GM18519 (cell line): ENCODE measurements around the gene CATSPERB.
"Not testable (repeated sequence)": the region's sequence is repeated elsewhere in the genome, so short reads cannot be mapped to it uniquely, and the experiment has no call there.

Source experiments
- ATAC-seq: cut with Tn5 transposase; IDR thresholded peaks from one replicate; pipeline ENCODE4 v1.9.1; 2021; ENCODE audit warnings: mild to moderate bottlenecking, moderate library complexity; ENCODE audit not compliant: unreplicated experiment, low FRiP score

CATSPERB gene

DNA sequence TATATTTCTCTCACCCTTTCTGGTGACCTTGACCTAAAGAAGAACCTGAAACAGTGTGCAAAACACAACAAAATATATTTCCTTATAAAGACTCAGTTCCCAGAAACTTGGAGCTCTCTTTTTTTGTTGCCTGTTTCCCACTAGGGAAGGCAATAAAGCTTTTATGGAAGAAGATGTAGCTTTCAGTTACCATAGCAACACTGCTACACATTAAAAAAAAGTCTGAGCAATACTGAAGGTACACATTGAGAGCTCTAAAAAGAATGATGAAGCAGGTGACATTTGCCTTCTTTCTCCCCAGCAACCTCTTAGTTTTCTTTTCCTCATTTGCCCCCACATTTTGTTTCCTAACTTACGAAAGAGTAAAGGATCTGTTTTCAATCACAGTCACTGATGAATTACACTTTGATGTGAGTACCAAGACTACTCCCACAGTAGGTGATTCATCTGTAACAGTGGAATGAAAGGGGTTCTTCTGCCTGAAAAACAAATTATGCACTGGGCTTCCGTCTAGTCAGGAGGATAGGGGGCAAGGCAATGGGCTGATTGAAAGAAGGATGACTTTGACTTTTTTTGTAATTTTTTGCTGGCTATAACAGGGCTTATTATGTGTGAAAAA is 1.1 kb upstream of the CATSPERB start:
- ATAC-seq = no peak

DNA sequence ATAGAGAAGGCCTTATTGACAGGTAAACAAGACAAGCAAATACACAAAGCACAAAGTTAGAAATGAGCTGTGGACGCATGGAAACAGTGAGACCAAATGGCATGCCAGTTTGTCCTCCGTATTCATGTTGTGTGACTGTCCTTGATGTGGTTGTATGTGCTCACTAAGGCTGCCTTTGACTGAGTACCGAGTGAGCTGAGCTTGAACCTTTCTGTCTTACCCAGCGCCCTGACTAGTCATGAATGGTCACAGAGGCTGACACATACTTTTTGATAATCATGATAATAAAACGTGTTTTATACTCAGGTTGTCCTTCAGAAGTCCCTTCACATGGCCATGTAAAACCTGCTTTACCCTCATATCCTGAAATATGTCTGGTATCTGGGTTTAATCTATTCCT is 553 bp upstream of the CATSPERB start:
- ATAC-seq = no peak

DNA sequence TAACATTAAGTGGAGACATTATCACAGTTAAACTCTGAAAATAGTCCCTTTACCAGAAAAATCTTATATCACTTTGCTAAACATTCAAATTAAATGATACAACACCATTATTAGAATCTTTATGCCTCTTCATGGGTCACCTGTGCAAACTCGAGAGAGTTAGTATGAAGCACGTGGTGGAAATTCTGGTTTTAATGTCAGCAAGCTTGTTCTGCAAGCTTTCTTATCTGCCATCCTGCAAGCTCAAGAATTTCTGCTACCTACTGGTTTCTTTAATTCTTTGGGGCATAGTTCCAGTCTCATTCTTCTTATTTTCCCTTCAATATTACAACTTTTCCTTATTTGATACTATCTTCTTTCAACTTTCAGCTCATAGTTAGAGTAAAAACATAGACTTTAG is 868 bp downstream of the CATSPERB start:
- no peak for ATAC-seq

DNA sequence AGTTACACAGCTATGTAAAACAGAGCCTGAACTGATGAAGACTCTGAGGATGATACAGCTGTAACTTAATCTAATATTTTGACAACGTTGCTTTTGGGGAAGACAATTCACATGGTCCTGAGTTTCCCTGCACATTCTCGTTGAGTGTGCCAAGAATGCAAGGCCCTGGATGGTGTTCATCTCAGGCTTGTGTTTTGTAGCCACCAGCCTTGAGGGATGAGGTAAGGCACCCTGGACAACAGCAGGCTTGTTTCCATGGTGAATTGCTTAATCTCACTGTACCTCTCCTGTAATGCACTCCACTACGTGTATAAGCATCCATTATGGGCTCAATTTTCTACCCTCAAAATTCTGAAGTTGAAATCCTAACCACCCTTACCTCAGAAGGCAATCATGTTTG is 2.1 kb downstream of the CATSPERB start:
- no peak for ATAC-seq

DNA sequence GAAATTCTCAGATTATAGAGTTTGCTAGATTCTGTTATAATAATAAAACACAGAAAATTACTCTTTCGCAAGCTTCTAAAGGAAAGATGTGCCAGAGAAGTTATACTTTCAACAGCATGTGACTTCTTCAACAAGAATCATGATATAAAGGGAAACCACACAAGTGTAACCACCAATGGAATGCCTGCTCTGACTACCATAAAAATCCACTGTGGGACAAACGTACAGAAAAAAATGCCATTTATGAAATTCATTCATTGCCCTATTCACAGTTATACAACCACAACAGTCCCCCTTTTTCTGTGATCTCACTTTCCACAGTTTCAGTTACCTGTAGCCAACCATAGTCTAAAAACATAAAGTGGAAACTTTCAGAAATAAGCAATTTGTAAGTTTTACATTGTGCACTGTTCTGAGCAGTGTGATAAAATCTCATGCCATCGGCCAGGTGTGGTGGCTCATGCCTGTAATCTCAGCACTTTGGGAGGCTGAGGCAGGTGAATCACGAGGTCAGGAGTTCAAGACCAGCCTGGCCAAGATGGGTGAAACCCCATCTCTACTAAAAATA is 3.2 kb downstream of the CATSPERB start:
- no peak for ATAC-seq

DNA sequence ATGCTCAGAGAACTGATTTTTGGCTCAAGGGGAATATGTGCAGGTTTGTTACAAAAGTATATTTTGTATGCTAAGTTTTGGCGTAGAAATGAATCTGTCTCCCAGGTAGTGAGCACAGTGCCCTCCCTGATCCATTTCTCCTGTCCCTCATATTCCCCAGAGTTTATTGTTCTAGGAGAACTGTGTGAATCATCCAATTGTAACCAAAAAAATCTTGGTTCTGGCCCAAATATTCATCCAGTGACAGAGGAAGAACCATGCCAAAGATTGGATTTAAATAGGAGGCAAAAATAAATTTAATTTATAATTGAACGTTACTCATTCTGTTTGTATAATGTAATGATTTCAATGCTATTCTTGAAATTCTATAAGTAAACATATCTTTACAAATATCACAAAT is 4.8 kb downstream of the CATSPERB start:
- no peak for ATAC-seq

DNA sequence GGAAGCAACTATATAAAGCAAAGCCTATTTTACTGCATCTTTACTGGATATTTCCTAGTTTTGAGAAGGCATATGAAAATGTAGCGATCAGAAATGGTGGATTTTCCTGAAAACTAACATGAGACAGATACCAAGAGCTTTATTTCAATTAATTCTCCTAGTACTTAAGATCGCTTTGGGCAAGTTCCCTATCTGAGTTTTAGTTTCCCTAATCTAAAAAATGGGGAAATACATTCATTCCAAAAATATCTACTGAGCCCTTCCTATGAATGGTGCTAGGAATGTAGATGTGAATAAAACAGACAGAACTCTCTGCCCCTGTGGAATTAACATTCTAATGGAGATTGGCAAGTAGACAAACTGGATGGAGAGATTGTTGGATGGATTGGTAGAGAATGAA is 8.4 kb downstream of the CATSPERB start:
- ATAC-seq = no peak

DNA sequence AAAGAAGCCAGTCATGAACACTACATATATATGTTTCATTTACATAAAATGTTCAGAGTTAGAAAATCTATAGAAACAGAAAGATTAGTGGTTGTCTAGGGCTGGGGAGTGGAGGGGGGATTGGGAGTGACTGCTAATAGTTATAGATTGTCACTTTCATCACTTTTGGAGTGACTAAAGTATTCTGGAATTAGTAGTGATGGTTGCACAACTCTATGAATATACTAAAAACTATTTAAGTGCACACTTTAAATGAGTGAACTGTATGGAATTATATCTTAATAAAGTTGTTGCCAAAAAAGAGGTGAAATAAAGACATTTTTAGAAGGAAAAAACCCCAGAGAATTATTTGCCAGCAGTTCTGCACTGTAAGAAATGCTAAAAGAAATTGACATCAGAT is 9.5 kb downstream of the CATSPERB start:
- ATAC-seq = no peak

DNA sequence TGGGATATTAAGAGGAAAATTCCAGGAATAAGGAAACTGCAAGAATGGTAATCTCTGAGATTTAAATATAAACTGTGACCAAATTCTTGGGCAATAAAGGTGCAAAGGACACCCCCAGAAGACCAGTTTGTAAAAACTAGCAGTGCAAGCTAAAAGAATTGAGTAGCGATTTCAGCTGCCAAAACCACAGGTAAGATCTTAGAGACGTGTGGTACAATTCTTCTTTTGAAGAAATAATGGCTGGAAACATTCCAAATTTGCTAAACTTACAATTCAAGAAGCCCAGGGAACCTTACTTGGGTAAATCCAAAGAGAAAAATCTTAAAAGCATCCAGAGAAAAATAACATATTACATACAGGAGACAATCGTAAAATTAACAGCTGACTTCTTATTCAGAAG is 12.0 kb downstream of the CATSPERB start:
- ATAC-seq = no peak

DNA sequence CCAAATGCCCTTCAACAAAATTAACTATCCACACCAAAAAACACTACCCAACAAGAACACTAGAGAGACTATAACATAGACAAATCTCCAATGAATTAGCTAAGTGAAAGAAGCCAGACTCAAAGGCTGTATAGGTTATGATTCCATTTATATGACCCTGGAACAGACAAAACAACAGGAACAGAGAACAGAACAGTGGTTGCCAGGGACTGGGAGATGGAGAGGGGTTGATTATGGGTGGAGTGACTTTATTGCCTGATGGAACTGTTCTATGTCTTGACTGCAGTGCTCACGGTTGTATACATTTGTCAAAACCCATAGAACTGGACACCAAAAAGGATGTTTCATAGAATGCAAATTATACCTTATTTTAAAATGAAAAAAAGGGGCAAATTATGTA is 14.9 kb downstream of the CATSPERB start:
- ATAC-seq = no peak

DNA sequence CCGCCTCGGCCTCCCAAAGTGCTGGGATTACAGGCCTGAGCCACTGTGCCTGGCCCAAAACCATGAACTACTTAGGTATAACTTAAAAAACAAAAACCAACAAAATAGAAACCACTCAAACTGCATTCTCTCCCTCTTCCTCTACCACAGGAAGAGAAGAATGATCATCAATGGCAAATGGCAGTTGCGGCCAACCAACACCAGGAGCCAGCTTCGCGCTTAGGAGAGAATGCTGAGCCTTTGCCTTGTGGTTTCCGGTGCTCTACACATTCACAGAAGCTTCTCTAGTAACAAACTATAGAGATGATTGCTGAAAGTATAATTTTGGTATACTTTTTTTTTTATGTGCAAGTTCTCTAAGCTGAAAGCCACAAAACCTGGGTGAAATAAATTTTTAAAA is 17.1 kb downstream of the CATSPERB start:
- ATAC-seq = no peak

DNA sequence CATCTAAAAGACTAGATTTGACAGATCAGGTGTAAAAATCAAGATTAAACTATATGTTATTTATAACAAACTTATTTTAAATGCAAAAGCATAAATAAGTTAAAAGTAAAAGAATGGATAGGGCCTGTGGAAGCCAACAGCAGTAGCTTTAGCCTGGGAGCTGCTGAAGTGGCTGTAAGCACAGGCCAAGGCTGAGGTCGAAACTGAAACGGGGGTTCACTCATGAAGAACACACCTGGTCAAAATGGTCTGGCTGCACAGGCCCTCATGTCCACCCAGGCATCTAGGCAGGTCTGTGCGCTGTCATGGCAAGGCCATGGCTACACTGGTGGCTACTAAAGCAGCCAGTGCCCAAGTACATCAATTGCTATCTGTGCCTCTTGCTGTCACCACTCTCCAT is 23.1 kb downstream of the CATSPERB start:
- no peak for ATAC-seq

DNA sequence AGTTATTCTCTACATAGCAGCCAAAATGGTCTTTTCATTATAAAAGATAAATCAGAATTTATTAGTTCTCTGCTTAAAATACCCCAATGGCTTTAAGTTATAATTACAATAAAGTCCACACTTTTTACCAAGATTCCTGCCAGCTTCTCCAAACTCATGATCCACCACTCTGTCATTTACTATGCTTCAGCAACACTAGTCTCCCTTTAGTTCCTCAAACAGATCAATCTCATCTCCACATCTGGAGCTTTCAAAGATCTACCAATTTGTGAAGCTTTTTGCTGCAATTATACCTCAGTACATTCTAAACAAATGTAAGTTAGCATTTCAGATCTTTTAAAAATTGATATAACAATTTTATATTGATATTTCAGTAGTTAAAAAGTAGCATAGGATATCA is 24.9 kb downstream of the CATSPERB start:
- ATAC-seq = no peak

DNA sequence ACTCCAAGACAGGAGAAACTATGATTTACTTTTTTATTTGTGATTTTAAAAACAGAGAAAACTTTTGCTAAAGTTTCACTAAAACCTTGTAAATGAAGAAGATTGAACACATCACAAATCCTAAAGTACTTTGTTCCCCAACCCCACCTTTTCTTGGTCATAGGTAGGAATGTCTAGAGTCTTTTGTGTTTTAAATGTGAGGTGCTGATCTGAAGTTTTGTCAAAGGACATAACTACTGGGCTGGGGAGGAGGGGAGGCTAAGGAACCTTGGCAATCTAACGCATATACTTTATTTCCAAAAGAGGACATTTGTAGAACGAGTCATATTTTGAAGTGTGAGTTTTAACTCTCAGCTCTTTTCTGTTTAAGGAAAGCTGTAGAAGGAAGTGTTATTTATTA is 37.2 kb downstream of the CATSPERB start:
- ATAC-seq = no peak

DNA sequence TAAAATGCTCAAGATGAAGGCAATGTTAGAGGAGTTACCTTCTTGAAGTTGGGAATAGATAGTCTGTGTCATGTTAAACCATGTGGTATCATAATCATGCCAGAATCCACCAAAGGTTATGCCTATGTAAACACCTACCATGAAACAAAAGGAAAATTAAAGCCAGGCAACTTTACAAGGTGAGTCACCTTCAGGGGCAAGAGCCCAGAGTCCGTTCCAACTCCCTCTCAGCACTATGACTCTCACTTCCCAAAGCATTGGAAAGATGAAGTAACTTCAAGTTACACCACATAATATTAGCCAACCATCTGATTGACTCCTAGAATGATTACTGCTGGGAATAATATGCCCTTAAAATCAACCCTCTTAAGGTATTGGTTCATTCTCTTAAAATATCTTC is 38.5 kb downstream of the CATSPERB start:
- ATAC-seq = no peak

DNA sequence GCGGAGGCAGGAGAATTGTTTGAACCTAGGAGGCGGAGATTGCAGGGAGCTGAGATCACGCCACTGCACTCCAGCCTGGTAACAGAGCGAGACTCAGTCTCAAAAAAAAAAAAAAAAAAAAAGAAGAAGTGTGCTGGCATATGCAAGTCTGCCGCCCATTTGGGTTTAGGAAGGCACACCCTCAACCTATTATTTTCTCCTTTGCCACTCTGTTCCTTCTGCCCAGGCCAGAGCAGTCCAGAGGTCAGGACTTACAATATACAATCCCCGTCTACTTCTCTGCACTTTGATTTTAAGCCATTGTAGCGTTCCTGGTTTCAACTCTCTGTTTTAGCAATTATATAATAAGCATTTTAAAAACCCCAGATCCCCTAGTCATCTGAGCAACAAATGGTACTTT is 39.8 kb downstream of the CATSPERB start:
- no peak for ATAC-seq

DNA sequence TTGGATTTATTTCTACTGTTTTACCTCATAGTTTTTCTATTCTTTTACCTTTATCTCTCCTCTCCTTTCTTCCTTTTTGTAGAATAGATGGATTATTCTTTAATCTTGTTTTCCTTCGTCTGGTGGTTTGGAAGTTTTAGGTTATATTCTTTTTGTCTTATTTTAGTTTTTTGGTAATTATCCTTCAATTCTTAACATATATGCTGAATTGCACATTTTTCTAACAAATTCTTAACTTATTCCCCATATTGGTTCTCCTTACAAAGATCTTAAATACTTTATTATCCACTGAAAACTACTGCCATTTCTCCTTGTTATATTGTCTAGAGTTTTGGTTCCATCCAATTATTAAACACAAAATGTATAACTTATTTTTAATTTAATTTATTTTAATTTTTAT is 42.3 kb downstream of the CATSPERB start:
- no peak for ATAC-seq

DNA sequence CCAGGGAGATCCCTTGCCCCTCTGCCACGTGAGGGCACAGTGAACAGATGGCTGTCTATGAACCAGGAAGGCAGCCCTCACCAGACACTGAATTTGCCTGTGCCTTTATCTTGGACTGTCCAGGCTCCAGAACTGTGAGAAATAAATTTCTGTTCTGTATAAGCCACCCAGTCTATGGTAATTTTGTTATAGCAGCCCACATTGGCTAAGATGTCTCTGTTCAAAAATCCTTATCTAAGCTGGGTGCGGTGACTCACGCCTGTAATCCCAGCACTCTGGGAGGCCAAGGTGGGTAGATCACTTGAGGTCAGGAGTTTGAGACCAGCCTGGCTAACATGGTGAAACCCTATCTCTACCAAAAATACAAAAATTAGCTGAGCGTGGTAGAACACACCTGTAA is 44.5 kb downstream of the CATSPERB start:
- ATAC-seq = not testable (repeated sequence)

DNA sequence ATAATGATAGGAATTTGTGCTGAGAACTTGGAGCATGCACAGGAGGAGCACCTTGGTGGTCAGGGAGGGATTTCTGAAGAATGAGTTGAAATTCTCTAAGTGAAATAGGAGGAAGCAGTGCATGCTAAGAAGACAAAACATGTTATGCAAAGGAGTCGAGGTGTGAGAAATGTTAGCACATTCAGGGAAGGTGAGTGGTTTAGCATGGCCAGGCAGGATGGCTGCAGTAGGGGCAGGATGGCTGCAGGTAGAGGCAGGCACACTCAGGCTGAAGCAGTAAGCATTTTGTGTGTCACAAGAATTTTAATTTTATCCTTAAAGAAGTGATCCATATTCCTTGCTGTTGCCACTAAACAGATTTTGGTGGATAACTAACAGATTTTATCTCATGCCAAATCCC is 46.3 kb downstream of the CATSPERB start:
- ATAC-seq = no peak

DNA sequence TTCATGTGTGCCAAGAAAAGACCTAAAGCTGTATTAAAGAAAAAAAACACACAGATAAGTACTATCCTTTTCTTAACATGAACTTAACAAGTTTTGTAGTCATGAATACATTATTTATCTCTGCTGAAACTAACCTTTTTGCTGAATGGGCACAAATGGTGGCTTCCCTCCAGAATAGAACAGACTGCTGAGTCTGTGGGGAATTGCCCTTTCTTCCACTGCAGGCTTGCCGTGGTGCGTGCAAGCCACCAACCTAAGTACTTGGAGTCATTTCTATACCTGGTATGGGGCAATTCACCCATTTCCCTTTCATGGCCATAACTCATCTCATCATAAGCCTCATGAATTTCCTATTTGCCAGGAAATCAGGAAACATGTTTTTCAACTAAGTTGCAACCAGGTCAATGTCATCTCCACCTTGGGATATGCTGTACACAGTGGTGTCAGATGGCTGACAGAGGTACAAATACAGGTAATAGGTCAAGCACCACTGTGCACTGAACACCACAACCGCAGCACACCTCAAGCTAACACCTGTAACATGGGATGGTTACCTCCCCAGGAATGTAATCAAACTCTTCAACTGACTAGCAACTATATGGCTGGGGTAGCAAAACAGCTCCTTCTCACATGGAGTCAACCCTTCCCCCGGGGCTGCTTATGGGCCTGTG is 49.9 kb downstream of the CATSPERB start:
- no peak for ATAC-seq

DNA sequence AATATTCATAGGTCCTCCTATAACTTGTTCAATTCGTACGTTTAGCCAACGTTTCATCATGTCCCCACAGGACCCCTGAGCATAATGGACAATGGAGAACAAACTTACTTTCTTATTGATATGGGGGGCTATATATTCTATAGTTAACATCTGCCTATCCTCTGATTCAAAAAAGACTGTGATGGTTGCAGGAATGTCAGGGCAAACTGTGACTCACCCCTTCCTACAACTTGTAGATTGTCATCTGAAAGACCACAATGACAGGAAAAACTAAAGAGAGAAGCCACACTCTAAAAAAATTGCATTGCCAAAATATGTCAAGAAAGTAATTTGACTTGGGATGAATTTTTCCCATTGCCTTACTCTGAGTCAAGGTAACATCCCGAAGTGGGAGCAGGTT is 50.8 kb downstream of the CATSPERB start:
- no peak for ATAC-seq

DNA sequence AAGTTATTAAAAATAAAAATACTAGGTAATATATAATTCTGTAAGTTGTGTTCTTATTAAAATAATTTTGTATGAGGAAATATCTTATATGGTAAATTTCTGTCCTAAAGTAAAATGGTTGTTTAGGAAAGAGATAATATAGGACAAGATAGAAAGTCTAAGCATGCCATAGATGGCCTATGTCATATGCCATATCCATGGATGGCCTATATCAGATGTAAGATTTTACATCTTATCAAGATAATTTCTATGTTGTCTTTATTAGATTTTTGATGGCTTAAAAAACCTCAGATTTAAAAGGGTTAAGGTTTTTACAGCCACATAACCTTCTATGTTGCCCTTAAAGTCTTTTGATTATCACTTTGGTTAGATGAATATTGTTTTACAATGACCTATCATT is 52.6 kb downstream of the CATSPERB start:
- no peak for ATAC-seq
